Astrocyte (in vitro differentiated cells and primary cell): ENCODE data around the gene DUSP16.

Experiments used
- CTCF ChIP-seq: IDR thresholded peaks from 2 replicates; pipeline ENCODE4 v1.5.1; 2011; ENCODE audit warnings: low read depth, mild to moderate bottlenecking, inconsistent platforms, low read length, moderate library complexity; ENCODE audit not compliant: insufficient read depth
- EZH2 ChIP-seq: IDR thresholded peaks from 2 replicates; pipeline ENCODE4 v1.6.1; 2012; ENCODE audit warnings: mild to moderate bottlenecking, low read length, inconsistent platforms; ENCODE audit not compliant: insufficient read depth

GRCh38 chr12:12432364-12432763 lies 130.3 kb downstream of the DUSP16 start:
- TF ChIP-seq CTCF = no peak
- TF ChIP-seq EZH2 = no peak
